ENCODE results near the gene STX1B.

Gene STX1B

DNA sequence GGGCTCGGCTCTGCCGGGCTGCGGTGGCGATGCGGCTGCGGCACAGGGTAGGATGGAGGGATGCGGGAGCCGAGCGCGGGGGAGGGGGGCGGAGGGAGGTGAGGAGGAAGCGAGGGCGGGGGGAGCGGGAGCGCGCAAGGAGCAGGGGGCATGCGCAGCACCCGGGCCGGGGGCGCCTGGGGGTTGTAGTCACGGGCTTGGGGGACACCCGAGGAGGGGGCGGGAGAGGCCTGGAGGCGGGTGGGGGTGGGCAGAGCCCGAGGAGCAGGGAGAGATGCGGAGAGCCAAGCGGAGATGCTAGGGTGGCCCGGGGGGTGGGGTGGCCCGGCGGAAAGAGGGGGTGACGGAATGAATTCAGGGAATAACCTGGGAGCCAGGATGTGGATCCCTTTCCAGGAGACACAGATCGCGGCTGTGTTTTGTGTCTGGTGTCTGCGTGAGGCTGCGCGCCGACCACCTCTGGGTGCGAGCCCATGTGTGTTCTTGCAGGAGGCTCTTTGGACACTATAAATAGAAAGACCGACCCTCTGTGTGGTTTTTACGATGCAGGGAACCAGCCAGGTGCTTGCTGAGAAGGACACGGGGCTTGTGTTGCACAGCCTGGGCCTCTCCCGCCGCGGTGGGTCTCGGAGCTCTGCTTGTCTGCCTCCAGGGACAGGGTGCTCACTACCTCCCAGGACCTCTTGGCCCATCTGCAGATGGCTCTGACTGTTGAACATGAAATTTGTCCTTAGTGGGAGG, at the start of gene STX1B:
STX1B (minus strand) TSS at position 54 of the 741 bp plus-strand sequence. CDS start 242 bp downstream, outside the sequence.
- TF ChIP-seq CTCF (IDR thresholded peaks at IDR 0.05), result no peak
- no peak for TF ChIP-seq ZFX (IDR thresholded peaks at IDR 0.05; ENCODE audit: borderline replicate concordance)

DNA sequence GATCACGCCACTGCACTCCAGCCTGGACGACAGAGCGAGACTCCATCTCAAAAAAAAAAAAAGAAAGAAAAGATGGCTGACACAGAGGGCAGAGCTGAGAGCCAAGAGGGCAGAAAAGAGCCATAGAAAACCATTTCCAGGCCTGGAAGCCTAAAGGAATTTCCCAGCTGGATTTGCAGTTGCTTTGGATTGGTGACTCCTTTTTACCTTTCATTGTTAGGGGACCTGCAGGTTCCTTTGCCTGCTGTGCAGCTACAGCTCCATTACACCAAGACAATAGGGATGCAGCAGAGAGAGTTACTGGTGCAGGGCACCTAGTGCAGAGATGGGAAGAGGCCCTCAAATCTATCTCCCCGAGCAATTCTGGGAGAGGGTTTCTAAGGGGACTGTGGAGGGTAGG, 45.2 kb upstream of the STX1B start:
- no peak for TF ChIP-seq ZFX (IDR thresholded peaks at IDR 0.05; ENCODE audit: borderline replicate concordance)
- TF ChIP-seq CTCF (IDR thresholded peaks at IDR 0.05), result no peak

More for the DNA sequence above, at the start of gene STX1B:
- H3K27ac ChIP-seq, result no peak within 1 kb of the TSS

DNA sequence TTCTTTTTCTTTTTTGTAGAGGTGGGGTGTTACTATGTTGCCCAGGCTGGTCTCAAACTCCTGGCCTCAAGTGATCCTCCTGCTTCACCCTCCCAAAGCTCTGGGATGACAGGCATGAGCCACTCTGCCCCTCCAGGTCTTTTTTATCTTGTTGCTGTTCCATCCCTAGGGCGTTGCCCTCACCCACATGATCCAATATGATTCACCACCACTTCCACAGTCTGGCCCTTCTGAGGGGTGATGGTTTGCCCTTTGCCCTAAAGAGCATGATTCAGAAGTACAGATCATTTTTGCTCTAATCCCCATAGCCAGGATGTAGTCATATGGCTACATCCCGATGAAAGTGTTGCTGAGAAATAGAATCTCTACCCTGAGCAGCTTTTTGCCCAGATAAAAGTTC, 41.7 kb upstream of the STX1B start:
- TF ChIP-seq ZFX (IDR thresholded peaks at IDR 0.05; ENCODE audit: borderline replicate concordance) (no peak), CTCF (IDR thresholded peaks at IDR 0.05) (no peak)
- no peak overlapping the region for H3K27ac ChIP-seq

More for the DNA sequence above, 45.2 kb upstream of the STX1B start:
- H3K27ac ChIP-seq, result no peak overlapping the region

DNA sequence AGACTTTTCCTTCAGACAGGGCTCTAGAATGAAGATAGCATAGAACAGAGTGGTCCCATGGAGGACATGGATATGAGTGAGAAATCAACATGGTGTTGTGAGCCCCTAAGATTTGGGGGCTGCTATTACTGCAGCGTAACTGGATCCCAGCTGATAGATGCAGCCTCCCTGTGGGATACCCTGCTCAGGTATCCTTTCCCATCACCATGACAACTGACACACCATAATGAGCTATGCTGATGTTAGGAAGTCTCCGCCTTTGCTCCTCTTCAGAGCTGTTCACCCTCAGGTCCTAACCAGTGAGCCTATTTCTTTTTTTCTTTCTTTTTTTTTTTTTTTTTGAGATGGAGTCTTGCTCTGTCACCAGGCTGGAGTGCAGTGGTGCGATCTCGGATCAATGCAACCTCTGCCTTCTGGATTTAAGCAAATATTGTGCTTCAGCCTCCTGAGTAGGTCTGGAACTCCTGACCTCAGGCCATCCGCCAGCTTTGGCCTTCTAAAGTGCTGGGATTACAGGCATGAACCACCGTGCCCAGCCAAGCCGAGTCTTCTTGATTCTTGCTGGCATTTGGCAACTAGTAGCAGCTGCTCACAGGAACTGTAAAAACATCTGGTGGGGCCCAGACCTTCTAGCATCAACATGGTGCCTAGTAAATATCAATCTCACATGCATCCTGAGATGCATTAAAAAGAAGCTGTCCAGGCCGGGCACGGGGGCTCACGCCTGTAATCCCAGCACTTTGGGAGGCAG, 40.0 kb upstream of the STX1B start:
- TF ChIP-seq CTCF (IDR thresholded peaks at IDR 0.05), result no peak
- no peak for TF ChIP-seq ZFX (IDR thresholded peaks at IDR 0.05; ENCODE audit: borderline replicate concordance)
- no peak overlapping the region for H3K27ac ChIP-seq

DNA sequence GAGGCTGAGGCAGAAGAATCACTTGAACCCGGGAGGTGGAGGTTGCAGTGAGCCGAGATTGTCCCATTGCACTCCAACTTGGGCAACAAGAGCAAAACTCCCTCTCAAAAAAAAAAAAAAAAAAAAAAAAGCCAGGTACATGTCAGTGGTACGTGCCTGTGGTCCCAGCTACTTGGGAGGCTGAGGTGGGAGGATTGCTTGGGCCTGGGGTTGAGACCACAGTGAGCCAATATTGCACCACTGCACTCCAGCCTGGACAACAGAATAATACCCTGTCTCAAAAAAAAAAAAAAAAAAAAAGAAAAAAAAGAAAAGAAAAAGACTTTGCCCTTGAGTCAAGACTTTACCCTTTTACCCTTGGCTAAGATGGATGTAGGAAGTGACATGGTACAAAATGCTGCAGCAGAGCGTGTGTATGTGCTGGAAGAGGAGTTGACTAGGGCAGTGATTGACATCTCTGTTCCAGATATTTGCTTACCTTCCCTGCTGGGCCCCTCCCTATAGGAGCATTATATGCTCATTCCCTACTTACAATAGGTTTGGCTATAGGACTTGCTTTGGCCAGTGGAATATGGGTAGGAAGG, 33.6 kb upstream of the STX1B start:
- no peak overlapping the region for H3K27ac ChIP-seq
- TF ChIP-seq CTCF (IDR thresholded peaks at IDR 0.05) (no peak), ZFX (IDR thresholded peaks at IDR 0.05; ENCODE audit: borderline replicate concordance) (no peak)

DNA sequence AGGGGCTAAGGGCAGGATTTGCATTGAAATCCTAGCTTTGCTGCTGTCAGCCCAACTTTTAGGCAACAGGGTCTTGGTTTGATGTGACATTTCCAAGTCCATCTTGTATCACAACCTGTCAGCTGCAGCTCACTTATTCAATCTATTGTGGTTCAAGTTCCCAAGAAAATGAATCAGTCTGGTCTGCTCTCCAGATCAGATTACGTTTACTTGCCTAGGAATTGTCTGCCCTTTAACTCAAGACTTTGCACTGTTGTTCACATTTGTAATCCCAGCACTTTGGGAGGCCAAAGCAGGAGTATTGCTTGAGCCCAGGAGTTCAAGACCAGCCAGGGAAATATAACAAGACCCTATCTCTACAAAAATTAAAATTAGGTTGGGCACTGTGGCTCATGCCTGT, 32.9 kb upstream of the STX1B start:
- no peak overlapping the region for H3K27ac ChIP-seq
- TF ChIP-seq ZFX (IDR thresholded peaks at IDR 0.05; ENCODE audit: borderline replicate concordance) (no peak), CTCF (IDR thresholded peaks at IDR 0.05) (no peak)
